HEK293 (cell line): ENCODE results near the gene KEL.

Source experiments
- CTCF ChIA-PET: fragments of 350-600 bp; formaldehyde crosslinking; extraction: SDS; loops from one replicate; lab custom pipeline; 2021; ENCODE audit warnings: antibody characterized with exemption; lab: Yijun Ruan, JAX
- POLR2A ChIA-PET: fragments of 300-600 bp; formaldehyde crosslinking; extraction: SDS; loops from one replicate; lab custom pipeline; 2020; ENCODE audit warnings: antibody characterized with exemption, inconsistent platforms; lab: Yijun Ruan, JAX
- H3K27ac ChIP-seq: fragments of 200-500 bp; sonication (Bioruptor generic); 2 replicates; pipeline ENCODE4 v1.5.1; 2014; ENCODE audit warnings: low read depth, low read length, control low read depth, inconsistent platforms; ENCODE audit errors: extremely low read depth
- H3K36me3 ChIP-seq, 2 experiments: fragments of 200-500 bp in 1 of 2; sonication (Bioruptor generic) in 1 of 2; 1 replicate in 1 of 2; 2 replicates in 1 of 2; pipeline ENCODE4 v1.5.1; 2014 to 2017; ENCODE audit warnings: inconsistent platforms in 2 of 2, low read length in 2 of 2; ENCODE audit not compliant: control insufficient read depth in 2 of 2, insufficient read depth in 1 of 2
- H3K4me1 ChIP-seq: fragments of 200-500 bp; sonication (Bioruptor generic); 2 replicates; pipeline ENCODE4 v1.5.1; 2014; ENCODE audit warnings: mild to moderate bottlenecking, low read length, inconsistent platforms; ENCODE audit not compliant: control insufficient read depth, insufficient read depth
- H3K4me3 ChIP-seq: 2 replicates; pipeline ENCODE4 v1.5.1; 2011; ENCODE audit warnings: low read depth, mild to moderate bottlenecking, control low read depth, low read length, moderate library complexity
- H3K9me3 ChIP-seq: fragments of 200-500 bp; sonication (Bioruptor generic); 2 replicates; pipeline ENCODE4 v1.5.1; 2014; ENCODE audit warnings: low read depth, low read length, inconsistent platforms; ENCODE audit not compliant: control insufficient read depth, insufficient read depth
- HOXA7 ChIP-seq: sonication (generic); formaldehyde crosslinking; IDR thresholded peaks from 2 replicates; pipeline ENCODE4 v1.8.1; 2022; ENCODE audit warnings: missing genetic modification reagents, borderline replicate concordance
- IKZF3 ChIP-seq: fragments of 450-650 bp; IDR thresholded peaks from 2 replicates; pipeline ENCODE4 v1.5.0; 2018; ENCODE audit warnings: missing biosample characterization, mild to moderate bottlenecking, missing genetic modification characterization, moderate library complexity
- MEIS1 ChIP-seq: sonication (generic); formaldehyde crosslinking; IDR thresholded peaks from 2 replicates; pipeline ENCODE4 v1.8.1; 2022; ENCODE audit warnings: missing genetic modification reagents, mild to moderate bottlenecking, borderline replicate concordance
- MZF1 ChIP-seq: fragments of 450-650 bp; formaldehyde crosslinking; IDR thresholded peaks from 2 replicates; pipeline ENCODE4 v1.5.1; 2017; ENCODE audit warnings: missing biosample characterization, missing genetic modification characterization, borderline replicate concordance
- OSR2 ChIP-seq: fragments of 450-650 bp; formaldehyde crosslinking; IDR thresholded peaks from 2 replicates; pipeline ENCODE4 v1.5.1; 2016; ENCODE audit warnings: missing biosample characterization, missing genetic modification characterization
- PRDM1 ChIP-seq: fragments of 450-650 bp; formaldehyde crosslinking; IDR thresholded peaks from 2 replicates; pipeline ENCODE4; 2016; ENCODE audit warnings: missing biosample characterization, missing genetic modification characterization
- TRIM28 ChIP-seq: IDR thresholded peaks from 2 replicates; pipeline ENCODE4 v1.6.1; 2011; ENCODE audit warnings: low read length, control low read depth, borderline replicate concordance
- ZBTB1 ChIP-seq: fragments of 450-650 bp; formaldehyde crosslinking; IDR thresholded peaks from 2 replicates; pipeline ENCODE4 v1.5.1; 2016; ENCODE audit warnings: missing biosample characterization, missing genetic modification characterization
- ZNF140 ChIP-seq: fragments of 450-650 bp; formaldehyde crosslinking; IDR thresholded peaks from 2 replicates; pipeline ENCODE4 v1.5.1; 2016; ENCODE audit warnings: missing biosample characterization, missing genetic modification characterization
- ZNF202 ChIP-seq: fragments of 450-650 bp; formaldehyde crosslinking; IDR thresholded peaks from 2 replicates; pipeline ENCODE4 v1.5.1; 2016; ENCODE audit warnings: missing biosample characterization, missing genetic modification characterization, borderline replicate concordance
- ZNF239 ChIP-seq: fragments of 450-650 bp; formaldehyde crosslinking; IDR thresholded peaks from 2 replicates; pipeline ENCODE4 v1.5.1; 2016; ENCODE audit warnings: missing biosample characterization, missing genetic modification characterization
- ZNF24 ChIP-seq: fragments of 450-650 bp; formaldehyde crosslinking; IDR thresholded peaks from 2 replicates; pipeline ENCODE4 v1.5.1; 2016; ENCODE audit warnings: missing biosample characterization, missing genetic modification characterization
- ZNF248 ChIP-seq: fragments of 450-650 bp; formaldehyde crosslinking; IDR thresholded peaks from 2 replicates; pipeline ENCODE4 v1.5.1; 2017; ENCODE audit warnings: missing biosample characterization, missing genetic modification characterization
- ZNF266 ChIP-seq: fragments of 450-650 bp; formaldehyde crosslinking; IDR thresholded peaks from 2 replicates; pipeline ENCODE4 v1.5.1; 2016; ENCODE audit warnings: missing biosample characterization, missing genetic modification characterization, low read depth
- ZNF354C ChIP-seq: fragments of 450-650 bp; formaldehyde crosslinking; IDR thresholded peaks from 2 replicates; pipeline ENCODE4 v1.5.1; 2016; ENCODE audit warnings: missing biosample characterization, missing genetic modification characterization, low read depth, borderline replicate concordance
- ZNF433 ChIP-seq: fragments of 450-650 bp; formaldehyde crosslinking; IDR thresholded peaks from 2 replicates; pipeline ENCODE4 v1.5.1; 2016; ENCODE audit warnings: missing biosample characterization, missing genetic modification characterization, low read depth
- ZNF529 ChIP-seq: fragments of 450-650 bp; formaldehyde crosslinking; IDR thresholded peaks from 2 replicates; pipeline ENCODE4 v1.5.1; 2017; ENCODE audit warnings: missing genetic modification characterization, missing biosample characterization; ENCODE audit not compliant: insufficient replicate concordance
- ZNF571 ChIP-seq: fragments of 450-650 bp; formaldehyde crosslinking; IDR thresholded peaks from 2 replicates; pipeline ENCODE4 v1.5.0; 2017; ENCODE audit warnings: missing biosample characterization, missing genetic modification characterization
- ZNF624 ChIP-seq: fragments of 450-650 bp; formaldehyde crosslinking; IDR thresholded peaks from 2 replicates; pipeline ENCODE4 v1.5.1; 2017; ENCODE audit warnings: missing biosample characterization, missing genetic modification characterization
- ZNF670 ChIP-seq: fragments of 450-650 bp; formaldehyde crosslinking; IDR thresholded peaks from 2 replicates; pipeline ENCODE4 v1.5.1; 2016; ENCODE audit warnings: missing biosample characterization, missing genetic modification characterization, low read depth
- ZNF777 ChIP-seq: fragments of 450-650 bp; formaldehyde crosslinking; IDR thresholded peaks from 2 replicates; pipeline ENCODE4 v1.5.1; 2017; ENCODE audit warnings: missing biosample characterization, missing genetic modification characterization, borderline replicate concordance
- ZNF792 ChIP-seq: fragments of 450-650 bp; formaldehyde crosslinking; IDR thresholded peaks from 2 replicates; pipeline ENCODE4 v1.5.1; 2016; ENCODE audit warnings: missing biosample characterization, missing genetic modification characterization
- TF ChIP-seq, protein P1 (sequence below): fragments of 450-650 bp; formaldehyde crosslinking; IDR thresholded peaks from 2 replicates; pipeline ENCODE4 v1.5.1; 2016; ENCODE audit warnings: missing biosample characterization, missing genetic modification characterization
- TF ChIP-seq, protein P2 (sequence below): fragments of 450-650 bp; formaldehyde crosslinking; IDR thresholded peaks from 2 replicates; pipeline ENCODE4 v1.5.1; 2016; ENCODE audit warnings: missing biosample characterization, missing genetic modification characterization
- TF ChIP-seq, protein P3 (sequence below): fragments of 450-650 bp; formaldehyde crosslinking; IDR thresholded peaks from 2 replicates; pipeline ENCODE4 v1.5.1; 2016; ENCODE audit warnings: missing biosample characterization, missing genetic modification characterization

Gene KEL

DNA sequence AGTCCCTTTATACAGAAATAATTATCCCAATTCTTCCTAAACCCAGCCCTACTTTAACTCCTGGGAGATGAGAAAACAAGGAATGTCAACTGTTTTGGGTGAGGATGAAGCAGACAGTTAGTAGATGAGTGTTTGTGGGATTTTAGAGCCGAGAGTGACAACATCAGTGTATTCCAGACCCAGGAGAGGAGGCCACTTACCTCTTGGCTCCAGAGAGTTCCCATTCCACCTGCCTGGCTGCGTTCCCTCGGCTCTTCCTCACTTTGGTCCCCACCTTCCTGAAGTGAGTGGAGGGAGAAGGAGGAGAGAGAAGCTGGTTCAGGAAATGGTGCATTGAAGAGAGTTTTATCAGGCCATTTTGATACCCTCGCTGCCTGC, 579 bp downstream of the KEL start (continued):
- TF ChIP-seq ZNF354C (tag by site-specific recombination) (no peak), OSR2 (no peak), ZNF433 (no peak), IKZF3 (tag by site-specific recombination) (no peak), HOXA7 (CRISPR knock-in tag) (no peak), ZBTB1 (tag by site-specific recombination) (no peak), MZF1 (no peak), ZNF266 (tag by site-specific recombination) (no peak), ZNF529 (tag by site-specific recombination) (no peak)
- TF ChIP-seq, all 188 proteins: peak for 0

DNA sequence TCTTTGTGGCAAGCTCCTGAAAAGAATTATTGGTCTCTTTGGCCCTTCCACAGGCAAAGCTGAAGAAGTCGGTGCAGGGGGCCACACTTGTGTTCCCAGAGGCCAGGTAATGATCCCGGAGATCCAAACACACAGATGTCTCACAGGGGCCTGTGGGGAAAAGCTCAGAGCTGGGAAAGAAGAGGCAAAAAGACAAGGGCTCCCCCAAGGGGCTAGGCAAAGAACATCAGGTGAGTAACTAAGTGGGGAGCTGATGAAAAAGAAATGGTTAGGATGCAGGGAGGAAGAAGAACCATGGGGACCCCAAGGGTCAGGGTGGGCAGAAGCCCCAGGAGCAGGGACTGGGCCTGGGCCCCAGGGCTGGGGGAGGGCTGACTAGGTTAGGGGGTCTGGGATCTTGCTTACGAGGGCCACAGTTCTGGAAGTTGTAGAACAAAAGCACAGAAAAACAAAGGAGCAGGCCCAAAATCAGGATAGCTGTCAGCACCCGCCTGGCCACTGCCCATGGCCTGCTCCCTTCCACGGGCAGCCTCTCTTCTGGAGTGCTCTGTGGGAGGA, 1.1 kb downstream of the KEL start:
- CTCF ChIA-PET: interaction anchor here (0.5 to 1.2 kb wide), 8 partner anchors 26 to 88 kb away, joined by 3 to 6 read pairs (median 4); no protein-coding TSS in a partner anchor
- TF ChIP-seq, protein P1, sequence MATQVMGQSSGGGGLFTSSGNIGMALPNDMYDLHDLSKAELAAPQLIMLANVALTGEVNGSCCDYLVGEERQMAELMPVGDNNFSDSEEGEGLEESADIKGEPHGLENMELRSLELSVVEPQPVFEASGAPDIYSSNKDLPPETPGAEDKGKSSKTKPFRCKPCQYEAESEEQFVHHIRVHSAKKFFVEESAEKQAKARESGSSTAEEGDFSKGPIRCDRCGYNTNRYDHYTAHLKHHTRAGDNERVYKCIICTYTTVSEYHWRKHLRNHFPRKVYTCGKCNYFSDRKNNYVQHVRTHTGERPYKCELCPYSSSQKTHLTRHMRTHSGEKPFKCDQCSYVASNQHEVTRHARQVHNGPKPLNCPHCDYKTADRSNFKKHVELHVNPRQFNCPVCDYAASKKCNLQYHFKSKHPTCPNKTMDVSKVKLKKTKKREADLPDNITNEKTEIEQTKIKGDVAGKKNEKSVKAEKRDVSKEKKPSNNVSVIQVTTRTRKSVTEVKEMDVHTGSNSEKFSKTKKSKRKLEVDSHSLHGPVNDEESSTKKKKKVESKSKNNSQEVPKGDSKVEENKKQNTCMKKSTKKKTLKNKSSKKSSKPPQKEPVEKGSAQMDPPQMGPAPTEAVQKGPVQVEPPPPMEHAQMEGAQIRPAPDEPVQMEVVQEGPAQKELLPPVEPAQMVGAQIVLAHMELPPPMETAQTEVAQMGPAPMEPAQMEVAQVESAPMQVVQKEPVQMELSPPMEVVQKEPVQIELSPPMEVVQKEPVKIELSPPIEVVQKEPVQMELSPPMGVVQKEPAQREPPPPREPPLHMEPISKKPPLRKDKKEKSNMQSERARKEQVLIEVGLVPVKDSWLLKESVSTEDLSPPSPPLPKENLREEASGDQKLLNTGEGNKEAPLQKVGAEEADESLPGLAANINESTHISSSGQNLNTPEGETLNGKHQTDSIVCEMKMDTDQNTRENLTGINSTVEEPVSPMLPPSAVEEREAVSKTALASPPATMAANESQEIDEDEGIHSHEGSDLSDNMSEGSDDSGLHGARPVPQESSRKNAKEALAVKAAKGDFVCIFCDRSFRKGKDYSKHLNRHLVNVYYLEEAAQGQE (tag by site-specific recombination): no peak
- TF ChIP-seq, protein P2, sequence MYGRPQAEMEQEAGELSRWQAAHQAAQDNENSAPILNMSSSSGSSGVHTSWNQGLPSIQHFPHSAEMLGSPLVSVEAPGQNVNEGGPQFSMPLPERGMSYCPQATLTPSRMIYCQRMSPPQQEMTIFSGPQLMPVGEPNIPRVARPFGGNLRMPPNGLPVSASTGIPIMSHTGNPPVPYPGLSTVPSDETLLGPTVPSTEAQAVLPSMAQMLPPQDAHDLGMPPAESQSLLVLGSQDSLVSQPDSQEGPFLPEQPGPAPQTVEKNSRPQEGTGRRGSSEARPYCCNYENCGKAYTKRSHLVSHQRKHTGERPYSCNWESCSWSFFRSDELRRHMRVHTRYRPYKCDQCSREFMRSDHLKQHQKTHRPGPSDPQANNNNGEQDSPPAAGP: no peak
- TF ChIP-seq ZNF624 (tag by site-specific recombination) (no peak), PRDM1 (tag by site-specific recombination) (no peak), ZNF202 (tag by site-specific recombination) (no peak), ZNF248 (tag by site-specific recombination) (no peak), ZNF777 (no peak), ZNF239 (tag by site-specific recombination) (no peak), ZNF670 (no peak), ZNF792 (tag by site-specific recombination) (no peak), TRIM28 (no peak), ZNF571 (tag by site-specific recombination) (no peak), ZNF24 (tag by site-specific recombination) (no peak), MEIS1 (CRISPR knock-in tag) (no peak), ZNF140 (tag by site-specific recombination) (no peak)
- TF ChIP-seq, protein P3, sequence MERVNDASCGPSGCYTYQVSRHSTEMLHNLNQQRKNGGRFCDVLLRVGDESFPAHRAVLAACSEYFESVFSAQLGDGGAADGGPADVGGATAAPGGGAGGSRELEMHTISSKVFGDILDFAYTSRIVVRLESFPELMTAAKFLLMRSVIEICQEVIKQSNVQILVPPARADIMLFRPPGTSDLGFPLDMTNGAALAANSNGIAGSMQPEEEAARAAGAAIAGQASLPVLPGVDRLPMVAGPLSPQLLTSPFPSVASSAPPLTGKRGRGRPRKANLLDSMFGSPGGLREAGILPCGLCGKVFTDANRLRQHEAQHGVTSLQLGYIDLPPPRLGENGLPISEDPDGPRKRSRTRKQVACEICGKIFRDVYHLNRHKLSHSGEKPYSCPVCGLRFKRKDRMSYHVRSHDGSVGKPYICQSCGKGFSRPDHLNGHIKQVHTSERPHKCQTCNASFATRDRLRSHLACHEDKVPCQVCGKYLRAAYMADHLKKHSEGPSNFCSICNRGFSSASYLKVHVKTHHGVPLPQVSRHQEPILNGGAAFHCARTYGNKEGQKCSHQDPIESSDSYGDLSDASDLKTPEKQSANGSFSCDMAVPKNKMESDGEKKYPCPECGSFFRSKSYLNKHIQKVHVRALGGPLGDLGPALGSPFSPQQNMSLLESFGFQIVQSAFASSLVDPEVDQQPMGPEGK (tag by site-specific recombination): no peak
- Histone ChIP-seq H3K4me3 (no peak overlapping the region), H3K9me3 (no peaks in the 10 kb centered on the region), H3K4me1 (no peaks in the 10 kb centered on the region), H3K36me3 (no peaks in the 10 kb centered on the region), H3K27ac (no peak overlapping the region)
- POLR2A ChIA-PET: no interaction called here
